Heart left ventricle (tissue), 16 donors: Measurements from ENCODE around the gene CBY1. TPM values are rescaled to one million over a fixed set of nuclear protein-coding genes. Genes with fewer than 3 reads are reported as not detected.
A peak's percentile ranks its signal among the peaks of the same experiment; 100 is the strongest.
"Not testable (repeated sequence)": the region's sequence is repeated elsewhere in the genome, so short reads cannot be mapped to it uniquely, and the experiment has no call there.

Experiments
- ATAC-seq, 4 donors: fragments of 200-7000 bp; cut with Tn5 transposase; one replicate each; pipeline ENCODE4 v1.9.1; 2020 to 2022; ENCODE audit warnings: moderate library complexity in 4 of 4, mild to moderate bottlenecking in 3 of 4, moderate number of reproducible peaks in 1 of 4
- DNase-seq, 5 donors: peaks; one replicate each; pipeline ENCODE4 v3.0.0-alpha.2; 2020
- H3K27ac ChIP-seq, 12 donors: fragments of 200-600 bp; sonication (generic) in 4 of 12; one replicate each; pipeline versions ENCODE4 v1.5.0 to v1.8.0; 2016 to 2022; ENCODE audit warnings: mild to moderate bottlenecking in 2 of 12
- H3K27me3 ChIP-seq, 9 donors: fragments of 200-600 bp; sonication (generic) in 2 of 9; one replicate each; pipeline versions ENCODE4 v1.5.1 to v1.8.0; 2016 to 2022; ENCODE audit warnings: mild to moderate bottlenecking in 3 of 9
- H3K36me3 ChIP-seq, 9 donors: fragments of 200-600 bp; sonication (generic) in 2 of 9; one replicate each; pipeline versions ENCODE4 v1.5.0 to v1.8.0; 2018 to 2022; ENCODE audit warnings: mild to moderate bottlenecking in 2 of 9
- H3K4me1 ChIP-seq, 12 donors: fragments of 200-600 bp; sonication (generic) in 4 of 12; one replicate each; pipeline versions ENCODE4 v1.5.0 to v1.8.0; 2016 to 2022; ENCODE audit warnings: mild to moderate bottlenecking in 3 of 12
- H3K4me3 ChIP-seq, 12 donors: fragments of 200-600 bp; sonication (generic) in 4 of 12; one replicate each; pipeline versions ENCODE4 v1.5.0 to v1.8.0; 2017 to 2022; ENCODE audit warnings: mild to moderate bottlenecking in 9 of 12, moderate library complexity in 4 of 12
- H3K9me3 ChIP-seq, 12 donors: fragments of 200-600 bp; sonication (generic) in 4 of 12; one replicate each; pipeline versions ENCODE4 v1.5.0 to v1.8.0; 2016 to 2022; ENCODE audit warnings: mild to moderate bottlenecking in 1 of 12
- POLR2A ChIP-seq, 2 donors: fragments of 450-650 bp; IDR thresholded peaks; one replicate each; pipeline ENCODE4 v1.6.1; 2017; ENCODE audit warnings: antibody characterized with exemption in 2 of 2, mild to moderate bottlenecking in 2 of 2, moderate library complexity in 2 of 2
- WGBS, 4 donors: extraction: QIAGEN DNeasy Blood & Tissue Kit in 2 of 4; methylation state at CpG; one replicate each; pipeline versions ENCODE4 v1.1.5 to v1.1.7; 2013 to 2018; 5-methylcytosine and 5-hydroxymethylcytosine counted together
- intact Hi-C, 10 donors: fragments of 100-400 bp; cut with DNase I; formaldehyde crosslinking; loops; one replicate each; pipeline versions ENCODE4 v1.11.1 to v1.14.2; 2022
- polyA plus RNA-seq, 2 donors: library from polyadenylated mRNA; stranded (reverse); fragments of 200-250 nt; gene quantifications; one replicate each; pipeline ENCODE4 v1.2.3, GENCODE V29; 2013
- total RNA-seq, 9 donors: library from RNA; depleted of rRNA in 2 of 9; stranded (reverse); fragments of >200 nt in 2 of 9; fragmentation: NEBNext Ultra II Directional in 3 of 9; extraction: Animal tissue kit (Norgen Biotek cat#: 25700) in 3 of 9; gene quantifications; one replicate each; pipeline versions ENCODE4 v1.1.0 to v1.2.4, GENCODE V29; 2016 to 2023
- TF ChIP-seq, protein P1 (sequence below), 12 donors: fragments of 200-600 bp; sonication (generic) in 4 of 12; IDR thresholded peaks; one replicate each; pipeline versions ENCODE4 v1.5.0 to v1.8.0; 2018 to 2022; ENCODE audit warnings: antibody characterized with exemption in 12 of 12, mild to moderate bottlenecking in 5 of 12
- donor health status: ischemic (EF 13 %, LVEDD 7.1; RV severe dilation, severe dysfunction).
- donor health status: healthy with polysubstance abuse.
- donor health status: DM: no; HTN: yes; CAD: no.
- donor health status: DM: no; HTN: no; CAD: no.
- donor health status: ischemic (EF 25% LVEDD 6.9; RV normal size, moderate dysfunction).
- donor health status: ischemic (EF 25% LVEDD 5.7; RV mildly dilated, moderate dysfunction).
- donor health status: healthy.
- donor health status: DM: yes; HTN: yes; CAD: no.
- donor health status: ischemic (EF 35%, LVEDD 5.7; RV mildly dilated, moderate dysfunction).
- donor health status: nonischemic (EF 11% LVEDD 7.7; RV severe dilation, severe dysfunction).
- donor health status: DM: yes; HTN: yes; CAD: no.
- donor health status: PGD.
- donor health status: ischemic (EF 29% LVEDD 5.4; RV normal size, mild dysfunction).
- donor health status: nonischemic (EF 23%, LVEDD 6.1; RV moderate dilation, normal function).

The CBY1 gene
- total and polyA plus RNA-seq, 11 donors, result 24.1 to 71.7 (median 37.9) TPM

DNA sequence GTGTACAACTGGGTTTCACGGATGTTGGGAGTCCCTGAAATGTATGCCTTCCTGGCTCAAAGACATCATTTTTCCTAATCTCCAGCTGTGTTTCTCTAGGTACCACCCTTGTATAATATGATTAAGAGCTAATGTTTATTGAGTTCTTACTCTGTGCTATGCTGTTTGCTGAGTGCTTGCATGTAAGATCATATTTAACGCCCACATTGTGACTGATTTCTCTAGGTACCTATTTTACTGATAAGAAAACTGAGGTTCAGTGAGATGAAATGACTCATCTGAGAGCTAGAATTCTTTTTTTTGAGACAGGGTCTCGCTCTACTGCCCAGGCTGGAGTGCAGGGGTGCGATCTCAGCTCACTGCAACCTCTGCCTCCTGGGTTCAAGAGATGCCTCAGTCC is 42.9 kb upstream of the CBY1 start:
- Histone ChIP-seq H3K27me3 (no peaks in the 10 kb centered on the region), H3K36me3 (no peaks in the 10 kb centered on the region), H3K9me3 (peaks cover 0 to 11% (median 0%) of the 10 kb centered on the region in 12 donors), H3K4me3 (no peak overlapping the region), H3K4me1 (peaks cover 0 to 20% (median 0%) of the 10 kb centered on the region in 12 donors), H3K27ac (peak overlapping the region; percentile 29 to 91 (median 81))
- intact Hi-C loops, result no loop called here
- DNase-seq (no peak), ATAC-seq (no peak)
- 92 to 97% (median 94%) methylated on average over 4 of the region's 4 CpGs for WGBS, 4 donors
- TF ChIP-seq POLR2A (IDR thresholded peaks at IDR 0.05), result no peak
- TF ChIP-seq, protein P1, sequence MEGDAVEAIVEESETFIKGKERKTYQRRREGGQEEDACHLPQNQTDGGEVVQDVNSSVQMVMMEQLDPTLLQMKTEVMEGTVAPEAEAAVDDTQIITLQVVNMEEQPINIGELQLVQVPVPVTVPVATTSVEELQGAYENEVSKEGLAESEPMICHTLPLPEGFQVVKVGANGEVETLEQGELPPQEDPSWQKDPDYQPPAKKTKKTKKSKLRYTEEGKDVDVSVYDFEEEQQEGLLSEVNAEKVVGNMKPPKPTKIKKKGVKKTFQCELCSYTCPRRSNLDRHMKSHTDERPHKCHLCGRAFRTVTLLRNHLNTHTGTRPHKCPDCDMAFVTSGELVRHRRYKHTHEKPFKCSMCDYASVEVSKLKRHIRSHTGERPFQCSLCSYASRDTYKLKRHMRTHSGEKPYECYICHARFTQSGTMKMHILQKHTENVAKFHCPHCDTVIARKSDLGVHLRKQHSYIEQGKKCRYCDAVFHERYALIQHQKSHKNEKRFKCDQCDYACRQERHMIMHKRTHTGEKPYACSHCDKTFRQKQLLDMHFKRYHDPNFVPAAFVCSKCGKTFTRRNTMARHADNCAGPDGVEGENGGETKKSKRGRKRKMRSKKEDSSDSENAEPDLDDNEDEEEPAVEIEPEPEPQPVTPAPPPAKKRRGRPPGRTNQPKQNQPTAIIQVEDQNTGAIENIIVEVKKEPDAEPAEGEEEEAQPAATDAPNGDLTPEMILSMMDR (IDR thresholded peaks at IDR 0.05), result no peak

DNA sequence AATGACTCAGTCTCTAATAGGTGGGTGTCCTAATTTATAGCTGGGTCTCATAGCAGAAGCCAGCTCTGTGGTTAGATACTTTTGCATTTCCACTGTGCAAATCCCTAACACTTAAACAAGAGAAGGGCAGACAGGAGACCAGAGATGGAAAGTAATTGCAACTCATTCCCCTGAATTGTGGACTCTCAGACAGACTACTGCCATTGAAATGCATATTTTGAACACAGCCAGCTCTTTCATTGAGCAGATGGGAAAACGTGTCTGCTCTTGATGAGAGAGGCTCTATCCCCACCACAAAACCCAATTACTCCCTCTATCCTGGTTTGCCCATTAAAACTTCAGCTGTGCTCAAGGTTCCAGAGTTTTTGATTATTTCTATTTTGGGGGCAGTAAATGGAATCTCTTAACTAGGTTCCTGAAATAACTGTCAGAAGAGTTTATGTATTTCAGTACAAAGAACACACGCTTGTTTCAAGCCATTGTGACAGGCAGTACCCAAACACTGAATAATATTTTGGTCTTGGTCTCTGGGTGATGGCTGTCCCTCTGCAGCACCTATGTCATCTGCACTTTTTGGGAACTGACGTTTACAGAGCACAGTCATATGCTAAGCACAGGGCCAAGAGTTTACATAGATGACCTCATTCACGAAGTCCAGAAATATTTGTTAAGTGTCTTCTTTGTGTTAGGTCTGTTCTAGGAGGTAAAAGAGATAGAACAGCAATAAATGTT is 41.9 kb upstream of the CBY1 start:
- Histone ChIP-seq H3K36me3 (no peaks in the 10 kb centered on the region), H3K9me3 (peaks cover 0 to 15% (median 0%) of the 10 kb centered on the region in 12 donors), H3K4me3 (no peak overlapping the region), H3K27ac (peak overlapping the region; percentile 33 to 91 (median 81)), H3K4me1 (peaks cover 0 to 20% (median 0%) of the 10 kb centered on the region in 12 donors), H3K27me3 (no peaks in the 10 kb centered on the region)
- intact Hi-C loops, result no loop called here
- TF ChIP-seq, protein P1 (IDR thresholded peaks at IDR 0.05), result no peak
- TF ChIP-seq POLR2A (IDR thresholded peaks at IDR 0.05), result peak in 1 of 2 donors; percentile 8
- peak; percentile 92 to 97 (median 96) for ATAC-seq
- peak in 2 of 5 donors; percentile 20 to 33 for DNase-seq
- whole genome bisulfite sequencing, 4 donors, result 44 to 50% (median 48%) methylated on average over 4 of the region's 4 CpGs

DNA sequence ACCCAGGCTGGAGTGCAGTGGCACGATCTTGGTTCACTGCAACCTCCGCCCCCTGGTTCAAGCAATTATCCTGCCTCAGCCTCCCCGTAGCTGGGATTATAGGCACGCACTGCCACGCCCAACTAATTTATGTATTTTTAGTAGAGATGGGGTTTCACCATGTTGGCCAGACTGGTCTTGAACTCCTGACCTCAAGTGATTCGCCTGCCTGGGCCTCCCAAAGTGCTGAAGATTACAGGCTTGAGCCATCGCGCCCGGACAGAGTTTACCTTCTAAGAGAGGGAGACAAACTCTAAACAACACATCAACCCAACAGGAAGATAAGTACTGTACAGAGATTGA is 41.4 kb upstream of the CBY1 start:
- DNase-seq, H3K4me3 ChIP-seq, H3K27me3 ChIP-seq, H3K36me3 ChIP-seq, intact Hi-C loops: not testable (repeated sequence)
- Histone ChIP-seq H3K4me1 (peaks cover 0 to 20% (median 0%) of the 10 kb centered on the region in 12 donors), H3K9me3 (peaks cover 0 to 15% (median 0%) of the 10 kb centered on the region in 12 donors), H3K27ac (peak overlapping the region; percentile 33 to 91 (median 81))
- WGBS, 4 donors, result 81 to 89% (median 85%) methylated on average over 9 of the region's 9 CpGs
- ATAC-seq, result peak in 1 of 4 donors; percentile 3

DNA sequence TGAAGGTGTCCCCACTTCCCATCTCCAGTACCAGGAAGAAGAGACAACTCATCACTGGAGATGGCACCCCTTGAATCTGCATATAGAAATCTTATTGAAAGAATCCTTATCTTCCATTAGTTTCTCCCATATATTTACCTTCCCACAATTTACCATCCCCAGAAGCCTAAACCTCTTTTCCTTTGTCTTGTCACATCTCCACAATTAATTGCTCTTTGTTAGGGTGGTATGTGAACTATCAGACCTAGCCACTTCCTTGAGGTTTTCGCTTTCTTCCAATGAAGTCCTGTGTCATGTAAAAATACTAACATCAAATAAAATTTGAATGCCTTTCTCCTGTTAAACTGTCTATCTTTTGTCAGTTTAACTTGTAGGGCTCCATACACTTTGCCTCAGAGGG is 38.2 kb upstream of the CBY1 start:
- Histone ChIP-seq H3K9me3 (peaks cover 0 to 15% (median 0%) of the 10 kb centered on the region in 12 donors), H3K4me1 (peaks cover 0 to 20% (median 0%) of the 10 kb centered on the region in 12 donors), H3K27me3 (no peaks in the 10 kb centered on the region), H3K4me3 (no peak overlapping the region), H3K27ac (no peak overlapping the region), H3K36me3 (no peaks in the 10 kb centered on the region)
- no peak for TF ChIP-seq POLR2A (IDR thresholded peaks at IDR 0.05)
- TF ChIP-seq, protein P1 (IDR thresholded peaks at IDR 0.05), result no peak
- intact Hi-C loops, result no loop called here
- ATAC-seq, result no peak
- 94 to 100% (median 99%) methylated on average over 1 of the region's 1 CpG for WGBS, 4 donors
- DNase-seq, result no peak
